Measurements from ENCODE around the gene CA7.
"Not testable (repeated sequence)": the region's sequence is repeated elsewhere in the genome, so short reads cannot be mapped to it uniquely, and the experiment has no call there.

Gene CA7

GRCh38 chr16:66847533-66848067 is 3.4 kb downstream of the CA7 start:
- no peak for DNase-seq

- no peak for DNase-seq
These were observed 4.0 kb downstream of the CA7 start for GRCh38 chr16:66848172-66848571.

- DNase-seq: no peak
These were observed 4.8 kb downstream of the CA7 start for GRCh38 chr16:66849021-66849420.

- DNase-seq: no peak
These were observed 5.3 kb downstream of the CA7 start for GRCh38 chr16:66849549-66849948.

GRCh38 chr16:66850115-66850815 is 6.1 kb downstream of the CA7 start:
- DNase-seq: no peak

GRCh38 chr16:66851166-66851964 is 7.2 kb downstream of the CA7 start:
- DNase-seq: no peak

GRCh38 chr16:66853261-66854139 is 9.3 kb downstream of the CA7 start:
- DNase-seq: no peak

- DNase-seq: no peak
These were observed 12.0 kb downstream of the CA7 start for GRCh38 chr16:66856184-66856730.

GRCh38 chr16:66856801-66857200 is 12.6 kb downstream of the CA7 start:
- DNase-seq: no peak

GRCh38 chr16:66857437-66857836 is 13.2 kb downstream of the CA7 start:
- no peak for DNase-seq

GRCh38 chr16:66858740-66859396 is 14.7 kb downstream of the CA7 start:
- no peak for DNase-seq

GRCh38 chr16:66859397-66860068 is 15.3 kb downstream of the CA7 start:
- DNase-seq: no peak

GRCh38 chr16:66862023-66862520 is 17.9 kb downstream of the CA7 start:
- DNase-seq: no peak

GRCh38 chr16:66863707-66864106 is 19.5 kb downstream of the CA7 start:
- DNase-seq: no peak

GRCh38 chr16:66869424-66869823 is 25.2 kb downstream of the CA7 start:
- no peak for DNase-seq

- DNase-seq: not testable (repeated sequence)
These were observed 27.1 kb downstream of the CA7 start for GRCh38 chr16:66871363-66871762.

- no peak for DNase-seq
These were observed 27.6 kb downstream of the CA7 start for GRCh38 chr16:66871840-66872239.

GRCh38 chr16:66872559-66872942 is 28.3 kb downstream of the CA7 start:
- no peak for DNase-seq

- peak; percentile 98 for DNase-seq
These were observed 28.9 kb downstream of the CA7 start for GRCh38 chr16:66872943-66873684.

- no peak for DNase-seq
These were observed 29.5 kb downstream of the CA7 start for GRCh38 chr16:66873685-66874055.
